IMR-90 (cell line): ENCODE measurements around the gene OPN5. TPM values are rescaled to one million over a fixed set of nuclear protein-coding genes. Genes with fewer than 3 reads are reported as not detected.

Experiments used
- ATAC-seq: fragments of 200-7000 bp; cut with Tn5 transposase; 2 replicates; pipeline ENCODE4 v1.9.1; 2020; ENCODE audit warnings: low read depth, mild to moderate bottlenecking, moderate library complexity
- BruUV-seq: library from RNA; stranded (reverse); fragments of 400-500 nt; replicated peaks from 2 replicates; lab custom pipeline; 2021; lab: Mats Ljungman, UMichigan
- CTCF ChIA-PET: fragments of 300-600 bp; formaldehyde crosslinking; extraction: SDS; loops from one replicate; lab custom pipeline; 2021; ENCODE audit warnings: antibody characterized with exemption; lab: Yijun Ruan, JAX
- POLR2A ChIA-PET: fragments of 300-600 bp; sonication (Branson Sonifier 250); formaldehyde crosslinking; loops from one replicate; lab custom pipeline; 2022; ENCODE audit warnings: antibody characterized with exemption; ENCODE audit not compliant: unreplicated experiment; lab: Charles Lee
- DNase-seq: peaks from one replicate; pipeline ENCODE4 v3.0.0; 2013
- H2AFZ ChIP-seq: replicated peaks from 2 replicates; pipeline ENCODE3; 2013; ENCODE audit warnings: low read length, mild to moderate bottlenecking; ENCODE audit not compliant: poor library complexity
- H2AK5ac ChIP-seq: 2 replicates; pipeline ENCODE4 v1.6.1; 2013; ENCODE audit warnings: low read depth, low read length, inconsistent platforms
- H2AK9ac ChIP-seq: replicated peaks from 2 replicates; pipeline ENCODE3; 2013; ENCODE audit warnings: mild to moderate bottlenecking, low read depth, low read length, moderate library complexity; ENCODE audit not compliant: poor library complexity
- H2BK120ac ChIP-seq: 2 replicates; pipeline ENCODE4 v1.6.1; 2013; ENCODE audit warnings: low read depth, low read length, inconsistent platforms
- H2BK15ac ChIP-seq: 3 replicates; pipeline ENCODE4 v1.6.1; 2013; ENCODE audit warnings: low read depth, low read length, inconsistent platforms
- H2BK20ac ChIP-seq: 2 replicates; pipeline ENCODE4 v1.6.1; 2013; ENCODE audit warnings: low read depth, mild to moderate bottlenecking, inconsistent platforms, low read length, moderate library complexity
- H2BK5ac ChIP-seq: 2 replicates; pipeline ENCODE4 v1.6.1; 2013; ENCODE audit warnings: mild to moderate bottlenecking, low read depth, low read length, inconsistent platforms; ENCODE audit not compliant: poor library complexity, severe bottlenecking
- H3K14ac ChIP-seq: replicated peaks from 2 replicates; pipeline ENCODE4 v1.6.1; 2013; ENCODE audit warnings: low read depth, low read length, inconsistent platforms
- H3K18ac ChIP-seq: 2 replicates; pipeline ENCODE4 v1.6.1; 2013; ENCODE audit warnings: low read depth, low read length, control low read depth
- H3K23ac ChIP-seq: 2 replicates; pipeline ENCODE4 v1.6.1; 2013; ENCODE audit warnings: low read depth, low read length, inconsistent platforms
- H3K27ac ChIP-seq: 2 replicates; pipeline ENCODE4 v1.5.1; 2013; ENCODE audit warnings: mild to moderate bottlenecking, control low read depth, low read length; ENCODE audit not compliant: insufficient read depth
- H3K27me3 ChIP-seq: 2 replicates; pipeline ENCODE4 v1.6.1; 2013; ENCODE audit warnings: low read length; ENCODE audit not compliant: control insufficient read depth, insufficient read depth
- H3K36me3 ChIP-seq: 2 replicates; pipeline ENCODE4 v1.6.1; 2013; ENCODE audit warnings: low read length, mixed read lengths; ENCODE audit not compliant: control insufficient read depth, insufficient read depth
- H3K4ac ChIP-seq: 2 replicates; pipeline ENCODE4 v1.6.1; 2013; ENCODE audit warnings: low read depth, low read length, inconsistent platforms
- H3K4me1 ChIP-seq: 2 replicates; pipeline ENCODE4 v1.6.1; 2013; ENCODE audit warnings: low read length, mixed read lengths; ENCODE audit not compliant: control insufficient read depth, insufficient read depth
- H3K4me2 ChIP-seq: 2 replicates; pipeline ENCODE4 v1.6.1; 2013; ENCODE audit warnings: low read depth, mild to moderate bottlenecking, control low read depth, low read length, moderate library complexity
- H3K4me3 ChIP-seq: 2 replicates; pipeline ENCODE4 v1.5.1; 2013; ENCODE audit warnings: low read depth, mild to moderate bottlenecking, control low read depth, low read length, moderate library complexity; ENCODE audit not compliant: insufficient read depth
- H3K56ac ChIP-seq: 2 replicates; pipeline ENCODE4 v1.6.1; 2013; ENCODE audit warnings: low read length, inconsistent platforms; ENCODE audit not compliant: insufficient read depth; ENCODE audit errors: extremely low read depth
- H3K79me1 ChIP-seq, 2 experiments: 2 replicates each; pipeline ENCODE4 v1.6.1; 2013; ENCODE audit warnings: low read length in 2 of 2, inconsistent platforms in 1 of 2, low read depth in 1 of 2
- H3K9ac ChIP-seq: 2 replicates; pipeline ENCODE4 v1.6.1; 2013; ENCODE audit warnings: low read depth, low read length, control low read depth
- H3K9me1 ChIP-seq: 2 replicates; pipeline ENCODE4 v1.6.1; 2013; ENCODE audit warnings: low read length, inconsistent platforms; ENCODE audit not compliant: insufficient read depth
- H3K9me3 ChIP-seq: 2 replicates; pipeline ENCODE4 v1.6.1; 2013; ENCODE audit warnings: low read length; ENCODE audit not compliant: control insufficient read depth, insufficient read depth
- H4K20me1 ChIP-seq: 2 replicates; pipeline ENCODE4 v1.6.1; 2013; ENCODE audit warnings: low read length, inconsistent platforms; ENCODE audit not compliant: insufficient read depth
- H4K5ac ChIP-seq: 2 replicates; pipeline ENCODE4 v1.6.1; 2013; ENCODE audit warnings: mild to moderate bottlenecking, low read depth, low read length, control low read depth
- H4K8ac ChIP-seq, 2 experiments: 2 replicates each; pipeline ENCODE4 v1.6.1; 2013; ENCODE audit warnings: low read depth in 2 of 2, low read length in 2 of 2, control low read depth in 1 of 2, inconsistent platforms in 1 of 2
- H4K91ac ChIP-seq: 2 replicates; pipeline ENCODE4 v1.6.1; 2013; ENCODE audit warnings: low read depth, low read length, inconsistent platforms; ENCODE audit not compliant: insufficient read depth
- CEBPB ChIP-seq: IDR thresholded peaks from 2 replicates; pipeline ENCODE4 v1.6.1; 2012; ENCODE audit warnings: low read depth, low read length, improper control_type of control experiment
- CHD1 ChIP-seq: IDR thresholded peaks from 2 replicates; pipeline ENCODE4 v1.6.1; 2012; ENCODE audit warnings: low read depth, low read length, improper control_type of control experiment
- FOS ChIP-seq: fragments of 150-350 bp; IDR thresholded peaks from 2 replicates; pipeline ENCODE4 v1.6.1; 2016; ENCODE audit warnings: low read depth, low read length
- MAFK ChIP-seq: IDR thresholded peaks from 2 replicates; pipeline ENCODE4 v1.6.1; 2012; ENCODE audit warnings: low read depth, low read length, improper control_type of control experiment
- MAZ ChIP-seq: IDR thresholded peaks from 2 replicates; pipeline ENCODE4 v1.6.1; 2012; ENCODE audit warnings: low read depth, mild to moderate bottlenecking, low read length, improper control_type of control experiment, moderate library complexity, borderline replicate concordance
- MXI1 ChIP-seq: IDR thresholded peaks from 2 replicates; pipeline ENCODE4 v1.6.1; 2012; ENCODE audit warnings: low read depth, mild to moderate bottlenecking, low read length, moderate library complexity, borderline replicate concordance
- POLR2A ChIP-seq: IDR thresholded peaks from 2 replicates; pipeline ENCODE4 v1.6.1; 2012; ENCODE audit warnings: mild to moderate bottlenecking, low read depth, low read length
- RCOR1 ChIP-seq: IDR thresholded peaks from 2 replicates; pipeline ENCODE4 v1.6.1; 2012; ENCODE audit warnings: mild to moderate bottlenecking, low read length, improper control_type of control experiment; ENCODE audit not compliant: insufficient replicate concordance
- RFX5 ChIP-seq: IDR thresholded peaks from 2 replicates; pipeline ENCODE4 v1.8.0; 2012; ENCODE audit warnings: low read depth, mild to moderate bottlenecking, low read length, moderate library complexity
- SMC3 ChIP-seq: fragments of 150-350 bp; IDR thresholded peaks from 2 replicates; pipeline ENCODE4 v1.6.1; 2016; ENCODE audit warnings: low read depth, mild to moderate bottlenecking, antibody characterized with exemption, low read length, moderate library complexity
- WGBS, 2 experiments: methylation state at CpG; one replicate each; pipeline versions ENCODE4 v1.1.5 to v1.1.7; 2013; ENCODE audit warnings: missing lambda C conversion rate in 2 of 2; ENCODE audit not compliant: insufficient read length in 1 of 2; ENCODE audit errors: extremely low coverage in 2 of 2; 5-methylcytosine and 5-hydroxymethylcytosine counted together
- dilution Hi-C: fragments of 300-500 bp; cut with HindIII; formaldehyde crosslinking; loops from one replicate; pipeline ENCODE4 v1.14.3; 2018; ENCODE audit warnings: low sequenced_read_pairs; ENCODE audit not compliant: unreplicated experiment
- in situ Hi-C: fragments of 300-500 bp; cut with MboI; formaldehyde crosslinking; loops from 3 replicates; pipeline ENCODE4 v1.14.3; 2019; ENCODE audit warnings: low sequenced_read_pairs, inconsistent platforms, mixed read lengths
- intact Hi-C: fragments of 100-400 bp; cut with micrococcal nuclease; formaldehyde crosslinking; loops from 2 replicates; pipeline ENCODE4 v1.10.0; 2022
- polyA plus RNA-seq, 3 experiments: library from polyadenylated mRNA; depleted of rRNA; stranded (reverse); fragments of >200 nt; gene quantifications; 2 replicates each; pipeline ENCODE4 v1.2.3, GENCODE V29; 2012; ENCODE audit warnings: low replicate concordance in 1 of 3
- total RNA-seq: library from RNA; depleted of rRNA; stranded (reverse); fragments of >200 nt; gene quantifications from 2 replicates; pipeline ENCODE4 v1.2.3, GENCODE V29; 2012
- TF ChIP-seq, protein P1 (sequence below): fragments of 150-350 bp; IDR thresholded peaks from 2 replicates; pipeline ENCODE4 v1.6.1; 2016; ENCODE audit warnings: low read depth, mild to moderate bottlenecking, low read length, moderate library complexity, borderline replicate concordance
- TF ChIP-seq, protein P2 (sequence below): fragments of 150-350 bp; IDR thresholded peaks from 2 replicates; pipeline ENCODE4 v1.6.1; 2017; ENCODE audit warnings: mild to moderate bottlenecking, antibody characterized with exemption, low read length, low read depth
- TF ChIP-seq, protein P3 (sequence below): conservative IDR thresholded peaks from 2 replicates; pipeline ENCODE4 v1.5.1; 2012; ENCODE audit warnings: mild to moderate bottlenecking, low read depth, low read length, improper control_type of control experiment

The OPN5 gene
- total and polyA plus RNA-seq, 2 of the 4 experiments (the other 2 are of a cell fraction) = not detected

DNA sequence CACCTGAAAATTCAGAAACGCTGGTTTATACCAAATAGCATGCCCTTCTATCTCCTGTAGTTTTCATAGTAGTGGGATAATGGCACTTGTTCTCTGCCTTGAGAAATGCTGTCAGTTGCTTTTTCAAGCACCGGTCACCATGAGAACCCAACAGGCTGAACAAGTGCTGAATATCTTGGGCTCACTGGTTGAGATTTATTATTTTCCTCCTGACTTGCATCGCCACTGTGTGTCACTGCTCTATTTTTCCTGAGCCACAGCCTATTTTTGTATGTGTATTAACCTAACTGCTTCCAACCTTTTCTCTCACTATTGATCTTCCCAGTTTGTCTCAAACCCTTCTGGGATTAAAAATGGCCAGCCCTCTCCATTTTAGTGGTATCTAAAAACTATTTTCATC is 71.9 kb downstream of the OPN5 start:
- Histone ChIP-seq H3K27ac (no peak overlapping the region), H4K5ac (no peak overlapping the region), H3K4me1 (no peaks in the 10 kb centered on the region), H3K36me3 (no peaks in the 10 kb centered on the region), H3K56ac (no peak overlapping the region), H2BK15ac (no peak overlapping the region), H2AK5ac (no peak overlapping the region), H3K4me3 (no peak overlapping the region), H2AK9ac (no peak overlapping the region), H3K14ac (no peak overlapping the region), H3K9me3 (no peaks in the 10 kb centered on the region), H2BK120ac (no peak overlapping the region), H2BK5ac (no peak overlapping the region), H4K20me1 (no peaks in the 10 kb centered on the region), H4K91ac (no peak overlapping the region), H3K9me1 (no peaks in the 10 kb centered on the region), H2BK20ac (no peak overlapping the region), H3K27me3 (no peaks in the 10 kb centered on the region), H3K18ac (no peak overlapping the region), H3K23ac (no peak overlapping the region), H2AFZ (no peak overlapping the region), H4K8ac (no peak overlapping the region), H3K79me1 (no peaks in the 10 kb centered on the region), H3K4ac (no peak overlapping the region), H3K9ac (no peak overlapping the region), H3K4me2 (no peak overlapping the region)
- no CpG with 5 or more reads among the region's 3 CpGs for WGBS, 2 experiments
- DNase-seq = no peak
- BruUV-seq = no TSS peak
- TF ChIP-seq CHD1 (no peak), SMC3 (no peak), POLR2A (no peak), FOS (no peak), MAFK (no peak), MXI1 (no peak), RCOR1 (no peak), RFX5 (no peak), CEBPB (no peak), MAZ (no peak)
- TF ChIP-seq, protein P1, sequence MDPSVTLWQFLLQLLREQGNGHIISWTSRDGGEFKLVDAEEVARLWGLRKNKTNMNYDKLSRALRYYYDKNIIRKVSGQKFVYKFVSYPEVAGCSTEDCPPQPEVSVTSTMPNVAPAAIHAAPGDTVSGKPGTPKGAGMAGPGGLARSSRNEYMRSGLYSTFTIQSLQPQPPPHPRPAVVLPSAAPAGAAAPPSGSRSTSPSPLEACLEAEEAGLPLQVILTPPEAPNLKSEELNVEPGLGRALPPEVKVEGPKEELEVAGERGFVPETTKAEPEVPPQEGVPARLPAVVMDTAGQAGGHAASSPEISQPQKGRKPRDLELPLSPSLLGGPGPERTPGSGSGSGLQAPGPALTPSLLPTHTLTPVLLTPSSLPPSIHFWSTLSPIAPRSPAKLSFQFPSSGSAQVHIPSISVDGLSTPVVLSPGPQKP = no peak
- TF ChIP-seq, protein P2, sequence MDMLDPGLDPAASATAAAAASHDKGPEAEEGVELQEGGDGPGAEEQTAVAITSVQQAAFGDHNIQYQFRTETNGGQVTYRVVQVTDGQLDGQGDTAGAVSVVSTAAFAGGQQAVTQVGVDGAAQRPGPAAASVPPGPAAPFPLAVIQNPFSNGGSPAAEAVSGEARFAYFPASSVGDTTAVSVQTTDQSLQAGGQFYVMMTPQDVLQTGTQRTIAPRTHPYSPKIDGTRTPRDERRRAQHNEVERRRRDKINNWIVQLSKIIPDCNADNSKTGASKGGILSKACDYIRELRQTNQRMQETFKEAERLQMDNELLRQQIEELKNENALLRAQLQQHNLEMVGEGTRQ = no peak
- TF ChIP-seq, protein P3, sequence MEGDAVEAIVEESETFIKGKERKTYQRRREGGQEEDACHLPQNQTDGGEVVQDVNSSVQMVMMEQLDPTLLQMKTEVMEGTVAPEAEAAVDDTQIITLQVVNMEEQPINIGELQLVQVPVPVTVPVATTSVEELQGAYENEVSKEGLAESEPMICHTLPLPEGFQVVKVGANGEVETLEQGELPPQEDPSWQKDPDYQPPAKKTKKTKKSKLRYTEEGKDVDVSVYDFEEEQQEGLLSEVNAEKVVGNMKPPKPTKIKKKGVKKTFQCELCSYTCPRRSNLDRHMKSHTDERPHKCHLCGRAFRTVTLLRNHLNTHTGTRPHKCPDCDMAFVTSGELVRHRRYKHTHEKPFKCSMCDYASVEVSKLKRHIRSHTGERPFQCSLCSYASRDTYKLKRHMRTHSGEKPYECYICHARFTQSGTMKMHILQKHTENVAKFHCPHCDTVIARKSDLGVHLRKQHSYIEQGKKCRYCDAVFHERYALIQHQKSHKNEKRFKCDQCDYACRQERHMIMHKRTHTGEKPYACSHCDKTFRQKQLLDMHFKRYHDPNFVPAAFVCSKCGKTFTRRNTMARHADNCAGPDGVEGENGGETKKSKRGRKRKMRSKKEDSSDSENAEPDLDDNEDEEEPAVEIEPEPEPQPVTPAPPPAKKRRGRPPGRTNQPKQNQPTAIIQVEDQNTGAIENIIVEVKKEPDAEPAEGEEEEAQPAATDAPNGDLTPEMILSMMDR = no peak
- ATAC-seq = no peak
- dilution Hi-C loops (no loop called here), in situ Hi-C loops (no loop called here), intact Hi-C loops (no loop called here)
- CTCF ChIA-PET = no interaction called here
- POLR2A ChIA-PET = no interaction called here
